Psoas muscle (tissue), 8 donors: ENCODE data around the gene MEX3D. TPM values are rescaled to one million over a fixed set of nuclear protein-coding genes. Genes with fewer than 3 reads are reported as not detected.
A peak's percentile ranks its signal among the peaks of the same experiment; 100 is the strongest.
"Not testable (repeated sequence)": the region's sequence is repeated elsewhere in the genome, so short reads cannot be mapped to it uniquely, and the experiment has no call there.

Source experiments
- ATAC-seq, 4 donors: fragments of 200-7000 bp; cut with Tn5 transposase; one replicate each; pipeline ENCODE4 v1.9.1; 2020; ENCODE audit warnings: moderate library complexity in 3 of 4, mild to moderate bottlenecking in 2 of 4
- DNase-seq, 2 donors: peaks; one replicate each; pipeline ENCODE4 v3.0.0-alpha.2; 2020
- H3K27ac ChIP-seq: fragments of 200-600 bp; one replicate; pipeline ENCODE4 v1.8.0; 2022
- H3K27me3 ChIP-seq, 3 donors: fragments of 200-600 bp in 1 of 3; one replicate each; pipeline versions ENCODE4 v1.6.1 to v1.8.0; 2013 to 2022; ENCODE audit warnings: low read length in 2 of 3, mild to moderate bottlenecking in 2 of 3, moderate library complexity in 1 of 3; ENCODE audit not compliant: insufficient read depth in 3 of 3
- H3K36me3 ChIP-seq, 2 donors: fragments of 200-600 bp in 1 of 2; one replicate each; pipeline versions ENCODE4 v1.6.1 to v1.8.0; 2013 to 2022; ENCODE audit warnings: low read depth in 1 of 2, mild to moderate bottlenecking in 1 of 2, moderate library complexity in 1 of 2; ENCODE audit not compliant: insufficient read depth in 1 of 2
- H3K4me1 ChIP-seq: fragments of 200-600 bp; one replicate; pipeline ENCODE4 v1.8.0; 2022
- H3K4me3 ChIP-seq: fragments of 200-600 bp; one replicate; pipeline ENCODE4 v1.8.0; 2022; ENCODE audit warnings: mild to moderate bottlenecking
- H3K9me3 ChIP-seq: fragments of 200-600 bp; one replicate; pipeline ENCODE4 v1.8.0; 2022
- CTCF ChIP-seq: fragments of 200-600 bp; IDR thresholded peaks from one replicate; pipeline ENCODE4 v1.8.0; 2022; ENCODE audit warnings: antibody characterized with exemption
- WGBS, 3 donors: extraction: QIAGEN DNeasy Blood & Tissue Kit; methylation state at CpG; one replicate each; pipeline versions ENCODE4 v1.1.6 to v1.1.7; 2013; 5-methylcytosine and 5-hydroxymethylcytosine counted together
- intact Hi-C, 2 donors: fragments of 100-400 bp; cut with DNase I; formaldehyde crosslinking; loops; one replicate each; pipeline versions ENCODE4 v1.11.0 to v1.14.2; 2022
- polyA plus RNA-seq, 3 donors: library from polyadenylated mRNA; stranded (reverse); fragments of 200-250 nt; gene quantifications; one replicate each; pipeline ENCODE4 v1.2.3, GENCODE V29; 2013
- total RNA-seq, 4 donors: library from RNA; stranded (reverse); fragmentation: NEBNext Ultra II Directional in 2 of 4; extraction: Animal tissue kit (Norgen Biotek cat#: 25700) in 2 of 4; gene quantifications; one replicate each; pipeline versions ENCODE4 v1.2.1 to v1.2.4, GENCODE V29; 2021 to 2023
- donor health status: healthy with polysubstance abuse.
- donor health status: DM: no; HTN: no; CAD: no; lungs with moderate emphysema.
- donor health status: Bipolar disorder and iron deficiency.
- donor health status: healthy.
- donor health status: DM: yes; HTN: yes; CAD: no.
- donor health status: DM: no; HTN: no; CAD: no.
- donor health status: DM: no; HTN: no; CAD: no.
- donor health status: DM: yes; HTN: yes; CAD: no.

The MEX3D gene
- total and polyA plus RNA-seq, 7 donors = 0.70 to 3.7 (median 2.5) TPM

GRCh38 chr19:1553415-1553814 lies 14.7 kb downstream of the MEX3D start:
- no peak for ATAC-seq
- Histone ChIP-seq H3K27ac (no peak overlapping the region), H3K36me3 (no peaks in the 10 kb centered on the region), H3K4me3 (no peak overlapping the region), H3K27me3 (no peaks in the 10 kb centered on the region), H3K9me3 (no peaks in the 10 kb centered on the region), H3K4me1 (no peaks in the 10 kb centered on the region)
- intact Hi-C loops = no loop called here
- DNase-seq = no peak
- TF ChIP-seq CTCF = no peak
- WGBS, 3 donors = 76 to 83% (median 80%) methylated on average over 10 of the region's 10 CpGs

- no peaks in the 10 kb centered on the region for H3K27me3 ChIP-seq
- intact Hi-C loops = no loop called here
- no peak overlapping the region for H3K27ac ChIP-seq
- DNase-seq (no peak), ATAC-seq (no peak)
- H3K4me1 ChIP-seq = no peaks in the 10 kb centered on the region
- no peaks in the 10 kb centered on the region for H3K9me3 ChIP-seq
- no peaks in the 10 kb centered on the region for H3K36me3 ChIP-seq
- no peak for TF ChIP-seq CTCF
- WGBS, 3 donors = 81 to 85% (median 81%) methylated on average over 17 of the region's 17 CpGs
- H3K4me3 ChIP-seq = no peak overlapping the region
Observed at GRCh38 chr19:1551068-1552040, 16.8 kb downstream of the MEX3D start.

DNA sequence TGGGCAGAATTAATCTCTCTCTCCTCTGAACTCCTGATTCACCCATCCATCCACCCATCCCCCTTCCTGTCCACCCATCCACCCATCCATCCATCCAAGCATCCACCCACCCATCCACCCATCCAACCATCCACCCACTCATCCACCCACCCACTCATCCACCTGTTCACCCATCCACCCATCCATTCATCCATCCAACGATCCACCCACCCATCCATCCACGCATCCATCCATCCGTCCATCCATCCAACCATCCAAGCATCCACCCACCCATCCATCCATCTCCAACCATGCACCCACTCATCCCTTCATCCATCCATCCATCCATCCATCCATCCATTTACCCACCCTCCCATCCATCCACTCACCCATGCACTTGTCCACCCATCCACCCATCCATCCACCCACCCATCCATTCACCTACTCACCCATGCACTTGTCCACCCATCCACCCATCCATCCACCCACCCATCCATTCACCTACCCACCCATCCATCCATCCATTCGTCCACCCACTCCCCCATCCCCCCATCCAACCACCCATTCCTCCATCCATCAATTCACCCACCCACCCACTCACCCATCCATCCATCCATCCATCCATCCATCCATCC lies 18.7 kb downstream of the MEX3D start:
- no peak for ATAC-seq
- TF ChIP-seq CTCF = no peak
- DNase-seq = no peak
- no peaks in the 10 kb centered on the region for H3K4me1 ChIP-seq
- no peak overlapping the region for H3K27ac ChIP-seq
- 72 to 84% (median 82%) methylated on average over 4 of the region's 4 CpGs for WGBS, 3 donors
- H3K9me3 ChIP-seq = no peaks in the 10 kb centered on the region
- no peaks in the 10 kb centered on the region for H3K36me3 ChIP-seq
- intact Hi-C loops = loop anchor here (5.0 to 10.0 kb wide), 3 partner anchors 123 to 275 kb away; no protein-coding TSS in a partner anchor
- no peaks in the 10 kb centered on the region for H3K27me3 ChIP-seq
- no peak overlapping the region for H3K4me3 ChIP-seq

DNA sequence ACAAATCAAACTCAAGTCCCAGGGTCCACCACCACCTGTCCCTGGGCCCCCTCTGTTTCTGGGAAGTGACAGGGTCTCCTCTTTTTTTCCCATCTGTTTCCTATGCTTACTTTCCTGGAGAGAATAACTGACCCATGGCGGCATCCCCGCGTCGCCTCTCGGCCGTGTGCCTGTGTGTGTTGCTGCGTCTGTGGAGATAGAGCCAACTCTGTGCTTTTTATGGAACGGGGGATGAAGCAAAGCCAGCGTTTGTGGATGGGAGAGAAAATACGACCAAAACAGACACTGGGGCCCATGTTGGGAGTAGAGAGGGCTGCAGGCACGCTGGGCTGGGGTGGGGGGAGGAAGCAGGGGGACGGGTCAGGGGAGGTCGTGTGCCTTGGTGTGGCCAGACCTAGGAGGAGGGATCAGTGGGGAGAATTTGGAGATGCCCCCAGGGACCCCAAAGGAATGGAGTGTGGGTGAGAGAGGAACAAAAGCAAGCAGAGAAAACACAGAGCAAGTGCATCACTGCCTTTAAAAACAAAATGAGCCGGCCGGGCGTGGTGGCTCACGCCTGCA lies 27.7 kb downstream of the MEX3D start:
- intact Hi-C loops = loop anchor here (10.0 kb wide), 2 partner anchors 224 to 284 kb away; no protein-coding TSS in a partner anchor
- Histone ChIP-seq H3K27me3 (peaks cover 0 to 16% (median 2%) of the 10 kb centered on the region in 3 donors), H3K4me3 (no peak overlapping the region), H3K4me1 (no peaks in the 10 kb centered on the region), H3K36me3 (no peaks in the 10 kb centered on the region), H3K9me3 (no peaks in the 10 kb centered on the region), H3K27ac (no peak overlapping the region)
- peak in 1 of 4 donors; percentile 35 for ATAC-seq
- no peak for TF ChIP-seq CTCF
- WGBS, 3 donors = 11 to 14% (median 14%) methylated on average over 17 of the region's 17 CpGs
- no peak for DNase-seq

- H3K4me1 ChIP-seq, ATAC-seq, H3K27ac ChIP-seq, DNase-seq, H3K4me3 ChIP-seq, H3K9me3 ChIP-seq, H3K36me3 ChIP-seq: not testable (repeated sequence)
- intact Hi-C loops = loop anchor here (10.0 kb wide), 2 partner anchors 225 to 285 kb away; no protein-coding TSS in a partner anchor
- WGBS, 3 donors = 76 to 88% (median 78%) methylated on average over 11 of the region's 11 CpGs
- H3K27me3 ChIP-seq = peaks cover 0 to 20% (median 2%) of the 10 kb centered on the region in 3 donors
Observed at GRCh38 chr19:1539749-1540148, 28.4 kb downstream of the MEX3D start.
